HG02981 (cell line): ENCODE data around the gene SYS1.
A peak's percentile ranks its signal among the peaks of the same experiment; 100 is the strongest.

Source experiments
- ATAC-seq: cut with Tn5 transposase; IDR thresholded peaks from one replicate; pipeline ENCODE4 v1.9.1; 2021; ENCODE audit warnings: mild to moderate bottlenecking, moderate library complexity; ENCODE audit not compliant: unreplicated experiment

Gene SYS1

DNA sequence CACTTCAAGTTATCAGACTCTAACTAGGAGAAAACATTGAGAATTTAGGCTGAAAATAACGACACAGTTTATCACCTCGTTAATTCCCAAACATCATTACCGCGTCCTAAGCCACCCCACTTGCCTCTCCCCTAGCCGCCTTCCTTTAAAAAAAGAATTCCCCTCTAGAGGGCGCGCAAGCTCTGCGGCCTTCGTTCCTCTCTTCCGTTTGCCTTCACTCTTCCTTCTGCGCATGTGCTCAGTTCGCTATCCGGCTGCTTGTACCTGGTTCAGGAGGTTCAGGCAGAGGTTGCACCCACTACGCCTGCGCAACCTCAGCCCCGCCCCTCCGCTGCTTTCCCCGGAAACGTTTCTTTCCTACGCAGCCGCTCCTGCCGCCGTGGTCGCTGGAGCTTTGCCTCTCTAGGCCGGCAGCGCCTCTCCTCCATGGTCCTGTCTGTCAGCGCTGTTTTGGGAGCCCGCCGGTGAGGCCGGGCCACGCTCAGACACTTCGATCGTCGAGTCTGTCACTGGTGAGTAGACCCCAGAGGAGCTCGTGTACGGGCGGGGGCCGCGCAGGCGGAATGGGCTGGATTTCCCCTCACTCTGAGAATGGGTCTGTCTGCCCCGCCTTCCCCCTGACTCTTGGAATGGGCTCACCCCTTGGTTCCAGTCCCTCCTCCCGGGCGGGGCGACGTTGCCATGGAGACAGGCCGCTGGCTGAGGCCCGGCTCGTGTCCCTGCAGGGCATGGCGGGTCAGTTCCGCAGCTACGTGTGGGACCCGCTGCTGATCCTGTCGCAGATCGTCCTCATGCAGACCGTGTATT, at the start of gene SYS1:
SYS1 (plus strand) TSS at position 353 of the 807 bp plus-strand sequence; CDS start at position 729, 376 bp downstream.
- ATAC-seq = peak; percentile 83

DNA sequence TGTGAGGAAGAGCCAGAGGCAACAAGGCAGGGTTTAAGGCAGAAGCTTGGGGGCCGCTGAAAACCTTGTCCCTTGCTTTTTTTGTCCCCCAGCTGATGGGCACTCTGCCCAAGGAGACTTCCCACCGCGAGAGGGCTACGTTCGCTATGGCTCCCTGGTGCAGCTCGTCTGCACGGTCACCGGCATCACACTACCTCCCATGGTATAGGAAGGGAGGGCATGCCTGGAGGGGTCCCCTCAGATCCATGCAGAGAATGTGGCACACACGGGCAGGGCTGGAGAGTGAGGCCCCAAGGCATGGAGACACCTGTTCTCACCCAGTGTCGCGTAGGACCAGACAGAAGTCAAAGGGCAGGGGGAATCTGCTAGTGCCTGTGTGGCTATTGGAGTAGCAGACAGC, 49.0 kb upstream of the SYS1 start:
- ATAC-seq = no peak

DNA sequence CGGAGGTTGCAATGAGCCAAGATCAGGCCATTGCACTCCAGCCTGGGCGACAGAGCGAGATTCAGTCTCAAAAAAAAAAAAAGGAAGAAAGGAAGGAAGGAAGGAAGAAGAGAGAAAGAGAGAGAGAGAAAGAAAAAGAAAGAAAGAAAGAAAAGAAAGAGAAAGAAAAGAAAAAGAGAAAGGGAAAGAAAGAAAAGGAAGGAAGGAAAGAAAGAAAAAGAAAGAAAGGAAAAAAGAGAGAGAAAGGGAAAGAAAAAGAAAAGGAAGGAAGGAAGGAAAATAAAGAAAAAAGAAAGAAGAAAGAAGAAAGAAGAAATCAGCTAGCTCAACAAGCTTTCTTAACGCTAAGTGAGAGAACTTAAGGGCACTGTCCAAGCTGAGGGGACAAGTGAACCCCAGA, 47.3 kb upstream of the SYS1 start:
- ATAC-seq = no peak

DNA sequence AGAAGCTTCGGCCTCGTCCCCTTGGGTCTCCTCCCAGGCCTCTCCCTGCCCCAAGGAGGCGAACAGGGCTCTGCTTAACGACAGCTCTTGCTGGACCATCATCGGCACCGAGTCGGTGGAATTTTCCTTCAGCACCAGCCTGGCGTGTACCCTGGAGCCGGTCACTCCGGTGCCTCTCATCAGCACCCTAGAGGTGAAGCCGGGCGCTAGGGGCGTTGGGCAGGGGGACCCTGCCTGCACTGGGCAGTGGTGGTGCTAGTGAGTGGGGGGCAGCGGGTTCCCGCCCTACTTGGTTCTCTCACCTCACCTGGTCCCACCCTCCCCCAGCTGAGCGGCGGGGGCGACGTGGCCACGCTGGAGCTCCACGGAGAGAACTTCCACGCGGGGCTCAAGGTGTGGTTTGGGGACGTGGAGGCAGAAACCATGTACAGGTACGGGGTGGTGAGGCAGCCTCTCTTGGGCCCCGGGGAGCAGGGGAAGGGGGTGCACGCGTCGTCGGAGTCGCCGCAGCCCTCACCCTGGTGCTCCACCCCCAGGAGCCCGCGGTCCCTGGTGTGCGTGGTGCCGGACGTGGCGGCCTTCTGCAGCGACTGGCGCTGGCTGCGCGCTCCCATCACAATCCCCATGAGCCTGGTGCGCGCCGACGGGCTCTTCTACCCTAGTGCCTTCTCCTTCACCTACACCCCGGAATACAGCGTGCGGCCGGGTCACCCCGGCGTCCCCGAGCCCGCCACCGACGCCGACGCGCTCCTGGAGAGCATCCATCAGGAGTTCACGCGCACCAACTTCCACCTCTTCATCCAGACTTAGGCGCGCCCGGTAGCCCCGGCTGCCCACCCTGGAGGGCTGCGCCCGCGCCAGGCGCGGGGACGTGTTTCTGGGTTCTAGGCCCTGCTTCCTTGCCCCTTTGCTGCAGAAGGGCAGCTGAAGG, 46.5 kb upstream of the SYS1 start:
- no peak for ATAC-seq

DNA sequence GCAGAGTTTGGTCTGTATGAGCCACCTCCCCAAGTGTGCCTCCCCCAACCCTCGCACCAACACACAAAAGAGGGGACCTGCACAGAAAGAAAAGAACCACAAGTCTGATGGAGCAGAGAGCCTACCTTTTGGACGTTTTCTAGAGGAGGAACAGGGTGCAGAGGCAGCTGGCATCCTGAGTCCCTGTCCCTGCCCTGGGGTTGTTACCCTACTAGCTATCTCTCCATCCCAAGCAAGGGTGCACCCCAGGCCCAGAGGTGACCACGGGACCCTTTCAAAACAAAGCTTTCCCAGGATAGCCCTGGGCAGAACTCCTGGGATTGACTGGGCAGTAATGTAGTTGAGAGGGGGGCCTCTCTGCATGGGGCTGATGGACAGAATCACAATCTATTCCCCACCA, 45.1 kb upstream of the SYS1 start:
- no peak for ATAC-seq

DNA sequence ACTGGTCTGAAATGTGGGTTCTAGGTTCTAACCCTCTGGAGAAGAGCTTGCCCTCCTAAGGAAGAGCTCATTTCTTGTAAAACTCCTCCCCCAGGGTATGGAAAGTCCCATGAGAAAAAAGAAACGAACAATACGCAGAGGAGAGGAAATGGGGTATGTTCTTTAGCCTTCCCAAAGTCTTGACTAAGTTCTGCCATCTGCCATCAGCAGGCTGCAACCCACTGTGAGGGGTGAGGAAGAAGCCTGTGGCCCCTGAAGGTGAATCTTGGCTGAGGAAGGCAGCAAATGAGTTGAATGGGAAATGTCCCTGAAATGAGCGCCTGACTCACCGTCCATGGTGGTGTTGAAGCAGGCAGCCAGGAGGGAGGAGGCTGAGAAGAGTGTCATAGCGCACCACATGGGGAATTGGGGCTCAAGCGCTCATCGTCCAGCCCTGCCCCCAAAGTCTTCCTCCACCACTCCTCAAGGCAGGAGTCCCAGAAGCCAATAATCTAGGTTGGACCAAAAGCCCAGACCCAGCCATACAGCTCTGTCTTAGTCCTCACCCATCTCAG, 44.5 kb upstream of the SYS1 start:
- no peak for ATAC-seq

DNA sequence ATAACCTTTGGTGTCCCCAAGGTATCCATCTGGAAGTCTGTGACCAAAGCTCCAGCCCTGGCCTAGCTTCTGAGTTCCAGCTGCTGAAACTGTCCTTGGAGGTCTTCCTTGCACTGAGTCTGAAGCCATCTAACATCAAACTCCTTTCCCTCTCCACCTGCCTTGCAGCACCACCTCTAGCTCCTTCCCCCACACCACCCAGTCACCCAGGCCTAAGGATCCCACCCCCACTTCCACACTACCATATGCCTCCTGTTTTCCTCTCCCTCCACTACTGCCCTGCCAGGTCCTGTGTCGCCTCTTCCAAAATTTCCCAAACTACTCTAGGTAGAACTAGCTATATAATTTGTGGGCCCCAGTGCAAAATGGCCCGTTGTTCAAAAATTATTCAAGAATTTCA, 44.0 kb upstream of the SYS1 start:
- no peak for ATAC-seq

DNA sequence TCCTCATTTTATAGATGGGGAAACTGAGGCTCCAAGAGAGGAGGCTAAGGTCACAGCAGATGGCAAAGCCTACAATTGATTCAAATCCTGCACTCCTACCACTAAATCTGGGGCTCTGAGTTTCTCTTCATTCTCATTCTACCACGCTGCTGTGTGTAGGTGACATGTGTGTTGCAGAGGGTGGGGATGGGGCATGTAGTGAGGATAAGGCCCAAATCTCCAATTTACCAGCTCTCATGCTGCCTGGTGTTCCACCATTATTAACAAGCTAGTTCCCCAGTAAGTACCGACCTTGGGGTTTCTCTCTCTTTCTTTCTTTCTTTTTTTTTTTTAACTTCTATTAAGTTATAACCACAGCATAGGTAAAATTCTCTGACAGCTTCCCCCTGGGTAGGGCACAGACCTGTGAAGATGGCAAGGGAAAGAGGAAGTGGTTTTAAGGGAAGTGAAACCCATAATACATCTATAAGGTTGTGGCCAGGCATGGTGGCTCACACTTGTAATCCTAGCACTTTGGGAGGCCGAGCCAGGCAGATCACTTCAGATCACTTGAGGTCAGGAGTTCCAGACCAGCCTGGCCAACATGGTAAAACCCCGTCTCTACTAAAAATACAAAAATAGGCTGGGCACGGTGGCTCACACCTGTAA, 41.9 kb upstream of the SYS1 start:
- peak; percentile 70 for ATAC-seq

DNA sequence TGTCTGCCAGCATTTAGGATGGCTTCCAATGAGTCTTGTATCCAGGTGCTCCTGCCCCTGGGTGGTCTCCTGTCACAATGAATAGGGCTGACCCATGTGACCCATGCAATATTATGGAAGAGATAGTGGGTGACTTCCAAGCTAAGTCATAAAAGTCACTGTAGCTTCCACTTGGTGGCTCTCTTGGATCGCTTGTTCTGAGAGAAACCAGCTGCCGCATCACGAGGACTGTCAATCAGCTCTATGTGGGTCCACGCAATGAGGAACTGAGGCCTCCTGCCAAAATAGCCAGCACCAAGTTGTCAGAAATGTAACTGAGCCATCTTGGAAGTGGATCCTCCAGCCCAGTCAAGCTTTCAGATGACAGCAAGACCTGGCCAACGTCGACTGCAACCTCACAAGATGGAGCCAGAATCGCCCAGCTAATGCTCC, 40.0 kb upstream of the SYS1 start:
- no peak for ATAC-seq

DNA sequence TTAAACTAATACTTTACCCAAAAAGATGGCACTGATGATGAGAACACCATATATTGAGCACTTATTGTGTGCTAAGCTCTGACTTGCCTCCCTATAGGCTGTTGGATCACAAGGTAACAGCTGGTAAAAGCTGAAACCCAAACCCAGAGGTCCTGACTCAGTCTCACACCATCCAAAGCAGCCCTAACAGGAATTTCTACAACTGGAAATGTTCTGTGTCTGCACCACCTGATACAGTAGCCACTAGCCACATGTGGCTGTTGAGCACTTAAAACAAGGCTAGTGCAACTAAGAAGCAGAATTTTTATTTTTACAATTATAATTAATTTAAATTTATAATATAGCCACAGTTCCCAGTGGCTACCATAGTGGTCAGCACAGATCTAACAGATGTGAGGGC, 39.2 kb upstream of the SYS1 start:
- no peak for ATAC-seq

DNA sequence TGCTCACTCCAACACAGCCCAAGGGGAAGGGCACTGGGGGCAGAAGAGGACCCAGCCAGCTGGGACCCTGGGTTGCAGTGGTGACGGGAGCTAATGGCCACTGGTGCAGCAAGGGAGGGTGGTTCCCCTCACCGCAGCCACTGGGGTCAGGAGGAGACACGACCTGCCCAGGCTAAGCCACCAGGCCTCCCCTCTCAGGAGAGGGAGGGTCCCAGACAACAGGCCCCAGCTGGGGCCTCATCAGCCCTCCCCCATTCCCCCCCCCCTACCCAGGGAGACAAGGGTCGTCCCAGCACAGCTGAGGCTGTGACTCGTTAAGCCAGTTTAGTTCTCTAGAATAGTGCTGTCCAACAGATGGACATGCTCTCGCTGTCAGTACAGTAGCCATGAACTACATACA, 37.6 kb upstream of the SYS1 start:
- ATAC-seq = no peak

DNA sequence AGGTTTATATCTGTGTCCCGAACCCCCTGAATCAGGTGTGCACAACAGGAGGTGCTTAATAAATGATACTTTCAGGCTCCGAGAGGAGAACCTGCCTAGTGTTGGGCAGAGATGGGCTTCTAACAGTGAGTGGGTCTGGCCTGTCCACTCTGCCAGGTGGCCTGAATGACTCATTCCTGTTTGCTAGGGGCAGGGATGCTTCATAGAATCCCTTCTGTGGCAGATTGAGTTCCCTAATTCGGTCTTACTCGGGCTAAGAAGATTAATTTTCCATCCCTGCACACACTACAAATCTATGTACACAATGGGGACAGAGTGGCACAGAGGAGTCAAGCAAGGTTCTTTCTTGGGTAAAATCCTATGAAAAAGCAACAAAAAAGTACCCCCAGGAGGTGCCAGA, 34.5 kb upstream of the SYS1 start:
- no peak for ATAC-seq

DNA sequence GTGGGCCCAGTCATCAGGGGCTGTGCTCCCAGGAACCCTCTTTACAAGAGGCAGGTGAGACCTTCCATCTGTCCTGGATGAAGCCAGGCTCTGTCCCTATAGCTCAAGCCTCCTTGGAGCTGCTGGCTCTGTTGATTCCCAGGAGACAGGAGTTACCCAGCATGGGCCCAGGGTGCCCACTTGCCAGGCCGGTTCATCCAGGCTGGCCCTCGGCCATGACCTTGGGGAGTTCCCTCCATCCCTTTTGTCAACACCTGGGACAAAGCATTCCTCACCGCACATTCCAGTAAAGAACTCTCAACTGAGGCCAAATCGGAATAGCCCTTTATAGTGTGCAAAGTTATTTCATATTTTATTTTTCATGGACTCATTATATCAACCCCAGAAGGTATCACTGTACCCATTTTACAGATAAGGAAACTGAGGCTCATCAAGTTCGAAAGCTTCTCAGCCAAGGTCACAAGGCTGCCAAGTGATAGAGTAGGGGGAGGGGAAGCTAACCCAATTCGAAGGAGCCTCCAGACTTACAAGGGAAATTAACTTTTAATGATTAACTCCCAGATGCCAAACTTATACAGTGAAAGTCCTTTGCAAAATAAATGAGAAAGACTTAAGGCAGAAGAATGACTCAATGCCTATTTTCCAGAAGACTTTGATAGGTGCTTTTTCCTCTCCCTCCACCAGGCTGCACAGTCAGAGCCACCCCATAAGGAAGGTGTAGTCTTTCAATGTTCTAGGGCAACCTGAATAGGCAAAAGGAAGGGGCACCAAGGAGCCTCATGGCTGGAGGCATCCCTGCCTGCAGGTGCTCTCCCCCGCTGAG, 33.2 kb upstream of the SYS1 start:
- ATAC-seq = no peak

DNA sequence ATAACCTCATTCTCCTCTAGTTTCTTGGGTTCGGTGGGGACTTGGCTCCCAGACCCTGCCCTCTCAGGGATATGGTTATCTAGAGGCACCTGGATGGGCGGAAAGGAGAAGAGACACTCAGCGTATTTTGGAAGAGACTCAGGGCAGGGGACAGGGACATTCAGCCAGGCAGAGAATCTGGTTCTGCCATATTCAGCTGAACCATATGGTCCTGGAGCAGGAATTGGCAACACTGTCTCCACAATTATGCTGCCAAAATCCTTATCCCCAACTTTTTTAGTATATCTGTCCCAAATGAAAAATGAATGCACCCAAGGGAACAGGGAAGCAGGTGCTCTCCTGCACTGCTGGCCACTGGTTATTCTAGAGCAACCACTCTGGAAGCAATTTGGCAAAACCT, 32.5 kb upstream of the SYS1 start:
- no peak for ATAC-seq

DNA sequence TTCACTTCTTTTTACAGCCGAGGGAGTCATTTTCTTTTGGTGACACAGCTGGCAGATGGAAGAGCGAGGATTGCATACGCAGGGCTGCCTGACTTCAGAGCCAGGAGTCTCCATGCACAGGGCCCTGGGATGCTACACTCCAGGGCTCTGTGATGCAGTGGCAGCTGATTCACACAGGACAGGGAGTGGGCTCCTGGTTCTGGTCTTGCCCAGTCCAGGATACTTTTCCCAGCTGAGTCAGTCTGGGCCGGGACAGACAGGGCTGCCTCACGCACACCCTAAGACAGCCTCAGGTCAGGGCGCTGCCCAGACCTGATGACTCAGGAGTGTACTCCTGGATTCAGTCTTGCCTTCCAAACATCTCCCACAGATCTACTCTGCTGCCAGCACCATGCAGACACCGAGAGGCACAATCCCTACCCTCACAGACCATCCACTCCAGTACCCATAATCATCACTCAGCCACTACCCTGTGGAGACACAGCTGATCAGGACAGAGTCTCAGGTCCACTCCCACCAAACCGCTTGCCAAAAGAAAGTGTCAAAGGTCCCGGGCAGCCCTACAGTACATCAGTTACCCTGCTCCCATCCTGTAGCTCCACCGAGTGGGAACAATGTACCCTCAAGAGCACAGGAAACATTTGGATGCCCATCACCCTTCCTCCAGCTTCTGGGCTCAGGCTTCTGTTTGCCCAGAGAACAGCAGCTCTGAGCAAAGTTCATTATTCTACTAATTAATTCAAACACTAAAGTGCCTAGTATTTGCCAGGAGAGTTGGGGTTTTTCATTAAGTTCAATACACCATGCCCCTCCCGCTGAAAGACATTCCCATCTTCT, 26.2 kb upstream of the SYS1 start:
- ATAC-seq = no peak

DNA sequence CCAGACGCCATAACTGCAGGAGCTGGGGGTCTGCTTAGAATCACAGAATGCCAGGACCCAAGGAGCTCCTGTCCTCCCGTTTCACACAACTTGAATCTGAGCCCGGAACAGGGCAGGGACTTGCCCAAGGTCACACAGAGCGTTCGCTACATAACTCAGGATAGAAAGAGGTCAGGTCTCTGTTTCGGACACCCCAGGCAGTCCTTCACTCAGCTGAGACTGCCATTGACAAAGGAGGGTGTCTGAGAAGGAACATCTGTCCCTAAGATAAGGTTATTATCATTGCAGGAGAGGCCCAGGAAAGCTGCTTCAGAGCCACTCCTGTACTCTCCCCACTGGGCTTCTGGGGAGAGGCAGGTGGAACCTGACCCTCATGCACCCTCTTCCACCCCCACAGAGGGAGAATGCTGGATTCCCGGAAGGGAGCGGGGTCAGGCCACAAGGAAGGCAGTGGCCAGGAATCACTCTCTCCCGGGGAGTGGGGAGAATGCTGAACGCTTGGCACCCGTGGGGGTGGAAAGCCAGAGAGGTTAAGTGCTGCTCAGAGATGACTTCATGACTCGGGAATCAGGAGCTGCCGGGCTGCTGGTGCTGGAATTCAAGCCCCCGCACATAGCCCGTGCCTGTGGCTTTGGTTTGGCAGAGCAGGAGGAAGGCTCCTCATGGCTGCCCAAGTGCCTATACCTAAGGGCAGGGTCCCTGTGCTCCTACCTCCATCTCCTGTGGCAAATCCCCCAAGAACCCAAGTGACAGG, 25.4 kb upstream of the SYS1 start:
- ATAC-seq = no peak

DNA sequence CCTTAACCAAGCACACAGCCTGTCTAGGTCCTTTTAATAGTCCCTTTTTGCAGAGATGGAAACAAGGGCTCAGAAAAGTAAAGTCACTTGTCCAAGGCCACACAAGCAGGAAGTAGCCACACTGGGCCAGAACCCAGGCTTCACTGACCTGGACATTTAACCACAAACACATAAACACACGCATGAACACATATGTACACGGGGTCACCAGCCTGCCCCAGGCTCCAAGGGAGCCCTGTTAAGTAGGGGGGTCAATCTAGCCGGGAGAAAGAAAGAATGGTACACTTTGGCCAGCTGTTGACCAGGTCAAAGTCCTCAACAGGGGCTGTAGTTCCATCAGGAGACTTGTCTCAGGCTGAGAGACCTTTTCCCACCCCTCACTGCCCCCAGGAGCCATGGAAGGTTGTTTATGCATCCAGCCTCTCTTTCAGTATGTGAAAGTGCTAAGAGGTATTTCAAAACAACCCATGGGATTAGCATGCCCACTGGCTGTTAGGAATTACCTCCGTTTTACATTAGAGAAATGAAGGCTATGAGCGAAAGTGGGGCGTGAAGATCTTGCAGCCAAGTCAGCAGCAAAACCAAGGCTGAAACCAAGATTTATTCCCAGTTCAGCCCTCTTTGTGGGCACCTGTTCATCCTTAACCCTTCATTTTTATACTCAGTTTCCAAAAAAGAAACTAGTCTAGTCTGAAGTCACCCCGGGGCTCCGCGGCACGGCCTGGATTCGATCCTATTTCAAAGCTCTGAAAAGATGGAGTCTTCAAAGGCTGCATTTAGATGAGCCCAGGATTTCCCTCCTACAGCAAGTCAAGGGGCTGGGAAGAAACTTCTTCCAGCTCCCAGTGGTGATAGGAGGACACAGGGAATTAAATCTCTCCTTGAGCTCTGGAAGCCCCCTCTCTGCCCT, 24.6 kb upstream of the SYS1 start:
- no peak for ATAC-seq

DNA sequence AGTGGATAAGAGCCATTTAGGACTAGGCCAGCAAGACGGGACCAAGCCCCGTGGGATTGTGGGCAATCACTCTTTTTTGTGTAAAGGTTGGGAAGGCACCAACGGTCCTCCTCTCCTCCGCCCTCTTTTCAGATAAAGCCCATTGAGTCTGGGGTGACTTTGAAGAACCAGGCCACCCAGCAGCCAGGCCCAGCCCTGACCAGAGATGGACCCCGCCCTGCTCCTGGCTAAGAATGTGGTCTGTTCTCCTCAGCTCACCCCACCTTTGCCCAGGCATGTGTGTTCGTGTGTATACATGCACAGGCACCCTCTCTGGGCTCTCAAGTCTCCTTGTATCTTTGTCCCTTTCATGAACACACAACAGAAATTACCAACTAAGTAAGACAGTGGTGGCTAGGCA, 23.9 kb upstream of the SYS1 start:
- no peak for ATAC-seq
